Activated T-helper 1 cell treated with anti-CD3 and anti-CD28 coated beads, Interleukin-12 subunit alpha, Interleukin-12 subunit beta, Interleukin-2, Interleukin-4 antibody, amounts not matched to agents 30 ng/mL and 10 ng/mL and 1 ng/mL, durations not matched to agents 14 hours and 24 hours and 36 hours (primary cell): ENCODE results near the gene ABCC4. TPM values are rescaled to one million over a fixed set of nuclear protein-coding genes. Genes with fewer than 3 reads are reported as not detected.

Experiments used
- DNase-seq: peaks from one replicate; pipeline ENCODE4 v3.0.0; 2021; ENCODE audit warnings: low spot score
- H3K27ac Mint-ChIP-seq: one replicate; pipeline ENCODE4 v1.8.0; 2021; ENCODE audit warnings: mild to moderate bottlenecking, mixed read lengths
- H3K27me3 Mint-ChIP-seq: one replicate; pipeline ENCODE4 v1.8.0; 2022; ENCODE audit warnings: mild to moderate bottlenecking, moderate library complexity, mixed read lengths; ENCODE audit not compliant: insufficient read depth
- H3K36me3 Mint-ChIP-seq: one replicate; pipeline ENCODE4 v1.8.0; 2021; ENCODE audit warnings: low read depth, mixed read lengths
- H3K4me1 Mint-ChIP-seq: one replicate; pipeline ENCODE4 v1.8.0; 2021; ENCODE audit warnings: low read depth, mixed read lengths
- H3K4me3 Mint-ChIP-seq: one replicate; pipeline ENCODE4 v1.8.0; 2021; ENCODE audit warnings: mild to moderate bottlenecking, moderate library complexity, mixed read lengths
- H3K9me3 Mint-ChIP-seq: one replicate; pipeline ENCODE4 v1.8.0; 2021; ENCODE audit warnings: mixed read lengths
- intact Hi-C: fragments of 100-400 bp; cut with micrococcal nuclease; formaldehyde crosslinking; loops from one replicate; pipeline ENCODE4 v1.15.1; 2024
- total RNA-seq: library from RNA; stranded (reverse); gene quantifications from 2 replicates; pipeline ENCODE4 v1.2.3, GENCODE V29; 2022

The ABCC4 gene
- total RNA-seq, 1 donor from 2014 or later: 16.4 TPM

DNA sequence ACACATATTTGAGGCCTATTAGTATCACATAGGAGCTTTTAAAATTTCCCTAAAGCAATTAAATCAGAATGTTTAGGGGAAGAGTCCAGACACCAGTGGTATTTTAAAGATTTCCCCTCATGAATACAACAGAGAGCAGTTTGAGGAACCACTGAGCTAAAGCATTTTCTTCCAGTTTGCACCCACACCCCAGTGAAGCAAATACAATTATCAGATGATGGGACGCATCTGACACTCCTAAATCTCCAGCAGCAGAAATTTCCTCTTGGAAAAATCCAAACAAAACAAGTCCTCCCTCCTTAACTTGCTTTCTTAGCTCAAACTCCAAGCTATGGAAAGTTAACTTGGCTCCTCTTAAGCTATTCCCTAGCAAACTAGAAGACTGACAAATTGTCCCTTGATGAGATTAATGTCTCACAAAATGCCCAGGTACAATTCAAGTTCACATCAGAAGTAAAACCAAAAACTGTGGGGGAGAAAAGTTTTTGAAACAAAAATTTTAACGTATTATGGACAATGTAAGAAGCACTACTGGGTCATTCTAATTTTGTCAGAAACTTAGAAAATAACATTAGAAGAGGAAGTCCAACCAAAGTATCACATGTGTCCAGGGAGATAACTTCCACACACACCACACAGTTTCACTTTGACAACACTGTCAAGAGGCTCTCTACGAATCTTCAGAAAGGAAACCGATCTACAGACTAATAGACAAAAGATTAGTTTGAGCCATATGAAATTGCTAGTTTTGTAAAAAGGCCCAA lies 74.1 kb downstream of the ABCC4 start:
- peaks cover 4% of the 10 kb centered on the region for H3K27me3 Mint-ChIP-seq
- H3K4me1 Mint-ChIP-seq: peaks cover 13% of the 10 kb centered on the region
- no peaks in the 10 kb centered on the region for H3K36me3 Mint-ChIP-seq
- no peaks in the 10 kb centered on the region for H3K9me3 Mint-ChIP-seq
- H3K4me3 Mint-ChIP-seq: no peak overlapping the region
- intact Hi-C loops: no loop called here
- no peak for DNase-seq
- H3K27ac Mint-ChIP-seq: no peak overlapping the region

DNA sequence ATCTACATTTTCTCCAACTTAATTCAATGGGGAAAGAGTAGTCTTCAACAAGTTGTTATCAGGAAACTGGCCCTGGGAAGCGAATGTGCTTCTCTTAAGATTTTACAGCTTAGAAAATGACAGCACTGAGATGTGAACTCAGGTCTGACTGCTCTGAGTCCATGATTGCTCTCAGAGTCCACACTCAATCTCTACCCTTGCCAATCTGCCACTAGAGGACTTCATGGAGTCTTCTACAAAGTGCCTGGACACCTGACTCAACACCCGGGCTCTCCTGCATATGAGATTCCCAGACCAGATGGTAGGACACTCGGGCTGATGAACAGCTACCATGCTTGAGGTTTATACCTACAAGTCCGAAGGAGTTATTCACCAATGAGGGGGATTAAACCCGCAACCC lies 74.8 kb downstream of the ABCC4 start:
- no peak for DNase-seq
- Mint-ChIP-seq H3K27me3 (peaks cover 4% of the 10 kb centered on the region), H3K4me1 (peaks cover 13% of the 10 kb centered on the region), H3K4me3 (no peak overlapping the region), H3K27ac (no peak overlapping the region), H3K36me3 (no peaks in the 10 kb centered on the region), H3K9me3 (no peaks in the 10 kb centered on the region)
- intact Hi-C loops: no loop called here

GRCh38 chr13:95226050-95226449 lies 75.2 kb downstream of the ABCC4 start:
- Mint-ChIP-seq H3K27ac (no peak overlapping the region), H3K36me3 (no peaks in the 10 kb centered on the region), H3K4me3 (no peak overlapping the region), H3K27me3 (peaks cover 4% of the 10 kb centered on the region), H3K9me3 (no peaks in the 10 kb centered on the region), H3K4me1 (peaks cover 13% of the 10 kb centered on the region)
- intact Hi-C loops: no loop called here
- DNase-seq: no peak

GRCh38 chr13:95224064-95224463 lies 77.2 kb downstream of the ABCC4 start:
- no peak overlapping the region for H3K27ac Mint-ChIP-seq
- peaks cover 2% of the 10 kb centered on the region for H3K36me3 Mint-ChIP-seq
- H3K9me3 Mint-ChIP-seq: no peaks in the 10 kb centered on the region
- no peak overlapping the region for H3K4me3 Mint-ChIP-seq
- peaks cover 13% of the 10 kb centered on the region for H3K4me1 Mint-ChIP-seq
- H3K27me3 Mint-ChIP-seq: peaks cover 4% of the 10 kb centered on the region
- intact Hi-C loops: no loop called here
- DNase-seq: no peak

DNA sequence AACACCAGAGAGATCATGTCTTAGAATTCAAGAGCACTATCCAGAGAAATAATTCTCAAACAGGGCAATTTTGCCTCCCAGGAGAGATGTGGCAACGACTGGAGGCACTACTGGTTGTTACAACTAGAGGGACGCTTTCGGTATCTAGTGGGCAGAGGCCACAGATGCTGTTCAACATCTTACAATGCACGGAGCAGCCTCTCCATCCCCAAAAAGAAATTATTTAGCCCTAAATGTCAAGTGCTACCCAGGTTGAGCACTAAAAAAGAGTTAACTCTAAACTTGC lies 78.6 kb downstream of the ABCC4 start:
- Mint-ChIP-seq H3K27me3 (peaks cover 4% of the 10 kb centered on the region), H3K4me1 (peaks cover 13% of the 10 kb centered on the region), H3K36me3 (peaks cover 2% of the 10 kb centered on the region), H3K4me3 (no peak overlapping the region), H3K27ac (no peak overlapping the region), H3K9me3 (no peaks in the 10 kb centered on the region)
- no peak for DNase-seq
- intact Hi-C loops: no loop called here

DNA sequence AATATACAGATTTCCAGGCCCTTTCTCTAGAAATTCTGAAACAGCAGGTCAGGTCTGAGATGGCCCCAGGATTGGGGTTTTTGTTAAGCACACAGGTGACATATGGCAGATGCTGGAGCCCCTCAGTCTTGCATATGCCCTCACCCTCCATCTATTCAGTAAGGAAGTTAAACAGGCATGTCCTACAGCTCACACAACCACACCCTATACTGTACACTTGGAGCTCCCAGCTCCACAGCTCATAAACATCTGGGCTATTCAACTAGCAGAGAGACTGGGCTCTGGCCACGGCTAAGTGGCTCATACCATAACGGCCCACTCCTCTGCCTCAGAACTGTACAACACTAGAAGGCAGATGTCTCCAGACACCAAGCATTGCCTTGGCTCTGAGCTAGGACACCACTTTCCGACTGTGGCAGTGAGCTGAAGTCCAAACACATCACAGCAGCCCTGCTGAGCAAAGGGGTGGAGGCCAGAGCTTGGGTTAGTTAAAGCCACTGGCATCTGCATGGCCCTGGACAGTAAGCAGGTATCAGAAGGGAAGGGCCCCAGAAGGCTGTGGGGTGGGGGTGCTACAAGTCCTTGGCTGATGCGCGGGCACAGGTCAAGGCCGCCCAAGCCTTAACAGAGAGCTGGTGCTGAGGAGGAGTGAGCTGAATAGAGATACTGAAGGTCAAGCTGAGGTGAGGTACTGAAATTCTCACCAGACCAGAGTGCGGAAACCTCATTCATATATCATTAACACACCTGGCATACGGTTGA lies 79.1 kb downstream of the ABCC4 start:
- no peak overlapping the region for H3K4me3 Mint-ChIP-seq
- H3K27ac Mint-ChIP-seq: no peak overlapping the region
- no peaks in the 10 kb centered on the region for H3K9me3 Mint-ChIP-seq
- DNase-seq: no peak
- intact Hi-C loops: no loop called here
- H3K27me3 Mint-ChIP-seq: peaks cover 4% of the 10 kb centered on the region
- H3K4me1 Mint-ChIP-seq: peaks cover 8% of the 10 kb centered on the region
- H3K36me3 Mint-ChIP-seq: peaks cover 2% of the 10 kb centered on the region

DNA sequence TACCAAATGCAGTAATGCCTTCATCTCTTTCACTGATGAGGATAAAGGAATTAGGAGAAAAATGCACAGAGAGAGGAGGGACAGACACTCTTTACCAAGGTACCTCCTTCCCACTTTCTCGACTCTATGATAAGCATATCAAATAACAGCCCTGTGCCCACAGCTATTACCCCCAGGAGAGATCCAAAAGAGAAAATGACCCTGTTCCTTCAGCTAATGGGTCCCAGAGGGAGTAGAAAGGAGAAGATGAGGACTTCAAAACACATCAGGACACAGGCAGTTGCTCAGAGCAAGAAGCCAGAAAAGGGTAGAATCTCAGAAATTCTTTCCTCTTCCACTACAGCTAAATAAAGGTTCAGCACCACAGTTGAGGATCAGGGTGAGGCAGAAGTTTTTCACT lies 80.6 kb downstream of the ABCC4 start:
- no peaks in the 10 kb centered on the region for H3K27me3 Mint-ChIP-seq
- H3K27ac Mint-ChIP-seq: no peak overlapping the region
- H3K9me3 Mint-ChIP-seq: no peaks in the 10 kb centered on the region
- H3K4me1 Mint-ChIP-seq: no peaks in the 10 kb centered on the region
- intact Hi-C loops: no loop called here
- H3K4me3 Mint-ChIP-seq: no peak overlapping the region
- H3K36me3 Mint-ChIP-seq: peaks cover 2% of the 10 kb centered on the region
- no peak for DNase-seq

DNA sequence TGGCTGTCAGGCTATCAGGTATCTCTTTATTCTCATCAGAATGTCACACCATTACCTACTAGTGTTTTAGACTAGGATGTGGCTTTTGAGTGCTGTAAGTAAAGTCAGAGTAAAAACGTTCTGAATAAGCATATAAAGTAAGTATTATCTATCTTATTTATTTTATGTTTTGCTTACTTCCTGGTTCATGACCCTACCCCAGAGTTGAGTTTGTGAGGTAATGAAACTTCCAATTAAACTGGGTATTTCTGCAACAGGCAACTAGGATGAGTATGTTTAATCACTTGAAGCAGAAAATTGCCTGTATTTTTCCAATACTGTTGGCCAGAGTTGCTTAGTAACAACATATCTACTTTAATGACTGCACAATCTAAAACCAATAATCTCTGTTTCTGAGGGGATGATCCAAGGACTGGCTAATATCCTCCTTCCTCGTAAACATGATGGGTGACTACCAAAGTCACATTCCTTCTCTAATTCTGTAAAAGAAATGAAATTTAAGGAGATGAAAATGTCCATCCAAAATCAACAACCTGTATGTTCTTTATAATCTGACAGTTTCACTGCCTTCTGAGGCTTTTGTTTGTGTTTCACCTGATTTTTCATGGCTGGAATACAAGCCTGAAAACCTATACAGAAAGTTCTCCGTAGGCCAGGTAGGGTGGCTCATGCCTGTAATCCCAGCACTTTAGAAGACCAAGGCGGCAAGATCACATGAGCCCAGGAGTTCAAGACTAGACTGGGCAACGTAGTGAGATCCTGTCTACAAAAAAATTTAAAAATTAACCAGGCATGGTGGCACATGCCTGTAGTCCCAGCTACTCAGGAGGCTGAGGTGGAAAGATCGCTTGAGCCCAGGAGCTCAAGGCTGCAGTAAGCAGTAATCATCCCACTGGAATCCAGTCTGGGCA lies 83.1 kb downstream of the ABCC4 start:
- Mint-ChIP-seq H3K36me3 (peaks cover 2% of the 10 kb centered on the region), H3K27me3 (no peaks in the 10 kb centered on the region), H3K4me3 (no peak overlapping the region), H3K27ac (no peak overlapping the region), H3K4me1 (no peaks in the 10 kb centered on the region), H3K9me3 (no peaks in the 10 kb centered on the region)
- DNase-seq: no peak
- intact Hi-C loops: no loop called here

GRCh38 chr13:95216182-95216581 lies 85.1 kb downstream of the ABCC4 start:
- H3K36me3 Mint-ChIP-seq: peaks cover 2% of the 10 kb centered on the region
- intact Hi-C loops: no loop called here
- no peak overlapping the region for H3K4me3 Mint-ChIP-seq
- no peaks in the 10 kb centered on the region for H3K4me1 Mint-ChIP-seq
- DNase-seq: no peak
- no peaks in the 10 kb centered on the region for H3K27me3 Mint-ChIP-seq
- no peaks in the 10 kb centered on the region for H3K9me3 Mint-ChIP-seq
- H3K27ac Mint-ChIP-seq: no peak overlapping the region

DNA sequence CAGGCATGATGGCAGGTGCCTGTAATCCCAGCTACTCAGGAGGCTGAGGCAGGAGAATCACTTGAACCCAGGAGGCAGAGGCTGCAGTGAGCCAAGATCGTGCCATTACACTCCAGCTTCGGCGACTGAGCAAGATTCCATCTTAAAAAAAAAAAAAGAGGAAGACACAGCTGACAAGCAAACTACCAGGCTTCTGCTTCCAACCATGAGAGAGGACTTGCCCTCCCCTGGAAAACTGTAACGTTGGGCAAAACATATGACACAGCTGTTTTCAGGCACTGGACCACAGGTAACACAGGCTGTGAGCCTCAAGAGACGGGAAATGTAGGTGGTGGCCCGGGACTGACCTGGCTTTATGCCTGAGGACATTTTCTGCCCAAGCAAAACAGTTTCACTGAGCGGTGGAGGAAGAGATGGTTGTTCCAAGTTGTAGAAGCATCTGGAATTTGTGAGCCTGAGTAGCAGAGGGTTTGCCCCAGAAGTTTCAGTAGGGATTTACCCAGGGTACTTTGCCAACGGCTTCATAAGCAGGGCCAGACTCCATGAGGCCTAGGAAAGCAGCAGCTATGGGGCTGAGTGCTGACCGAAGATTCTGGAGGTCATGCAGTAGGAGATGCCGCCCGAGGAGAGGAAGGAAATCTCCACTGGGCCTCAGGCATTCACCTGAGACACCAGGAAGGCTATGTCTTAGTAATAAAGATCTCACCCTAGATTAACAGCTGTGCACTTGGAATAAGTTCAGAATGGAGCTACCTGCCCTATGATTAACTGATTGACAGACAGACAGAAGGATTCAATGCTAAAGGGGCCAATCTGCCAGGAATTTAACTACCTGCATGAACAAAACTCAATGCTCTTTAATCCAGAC lies 88.0 kb downstream of the ABCC4 start:
- intact Hi-C loops: no loop called here
- H3K27me3 Mint-ChIP-seq: no peaks in the 10 kb centered on the region

GRCh38 chr13:95209109-95209508 lies 92.1 kb downstream of the ABCC4 start:
- DNase-seq: no peak
- no peaks in the 10 kb centered on the region for H3K4me1 Mint-ChIP-seq
- no peak overlapping the region for H3K27ac Mint-ChIP-seq
- H3K9me3 Mint-ChIP-seq: no peaks in the 10 kb centered on the region
- H3K27me3 Mint-ChIP-seq: no peaks in the 10 kb centered on the region
- intact Hi-C loops: no loop called here
- H3K4me3 Mint-ChIP-seq: no peak overlapping the region
- H3K36me3 Mint-ChIP-seq: peaks cover 4% of the 10 kb centered on the region

More for the DNA sequence above, 88.0 kb downstream of the ABCC4 start:
- no peak overlapping the region for H3K27ac Mint-ChIP-seq
- no peaks in the 10 kb centered on the region for H3K4me1 Mint-ChIP-seq
- no peak overlapping the region for H3K4me3 Mint-ChIP-seq
- no peaks in the 10 kb centered on the region for H3K9me3 Mint-ChIP-seq
- DNase-seq: no peak
- peaks cover 1% of the 10 kb centered on the region for H3K36me3 Mint-ChIP-seq

DNA sequence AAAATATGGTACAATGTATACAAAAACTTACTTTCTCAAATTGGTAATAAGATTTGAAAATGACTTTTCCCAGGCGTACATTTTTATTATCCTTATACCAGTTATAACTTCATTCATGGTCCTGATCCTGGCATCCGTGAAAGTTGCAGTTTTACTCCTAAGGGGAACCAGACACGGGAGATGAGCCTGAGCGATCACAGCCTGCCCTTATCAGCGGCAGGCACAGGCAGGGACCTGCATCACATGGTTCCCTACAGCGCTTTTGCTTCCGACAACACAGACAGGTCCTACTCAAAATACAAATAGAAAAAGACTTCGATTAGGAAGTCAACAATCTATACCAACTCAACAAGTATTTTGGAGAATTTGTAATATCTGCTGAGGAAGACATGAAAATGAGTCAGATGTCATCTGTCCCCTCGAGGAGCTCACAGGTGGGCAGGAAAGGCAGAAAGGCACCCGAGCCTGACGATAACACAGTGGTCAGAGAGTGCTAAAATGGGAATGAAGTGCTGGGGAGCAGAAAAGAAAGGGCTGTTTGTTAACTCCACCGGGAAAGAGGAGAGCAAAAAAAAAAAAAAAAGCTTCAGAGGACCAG lies 93.4 kb downstream of the ABCC4 start:
- Mint-ChIP-seq H3K36me3 (peaks cover 4% of the 10 kb centered on the region), H3K4me1 (no peaks in the 10 kb centered on the region), H3K27me3 (no peaks in the 10 kb centered on the region), H3K4me3 (no peak overlapping the region), H3K9me3 (no peaks in the 10 kb centered on the region), H3K27ac (no peak overlapping the region)
- intact Hi-C loops: no loop called here
- no peak for DNase-seq
